Measurements from ENCODE around the gene RBM19.

- TF ChIP-seq, protein P1, sequence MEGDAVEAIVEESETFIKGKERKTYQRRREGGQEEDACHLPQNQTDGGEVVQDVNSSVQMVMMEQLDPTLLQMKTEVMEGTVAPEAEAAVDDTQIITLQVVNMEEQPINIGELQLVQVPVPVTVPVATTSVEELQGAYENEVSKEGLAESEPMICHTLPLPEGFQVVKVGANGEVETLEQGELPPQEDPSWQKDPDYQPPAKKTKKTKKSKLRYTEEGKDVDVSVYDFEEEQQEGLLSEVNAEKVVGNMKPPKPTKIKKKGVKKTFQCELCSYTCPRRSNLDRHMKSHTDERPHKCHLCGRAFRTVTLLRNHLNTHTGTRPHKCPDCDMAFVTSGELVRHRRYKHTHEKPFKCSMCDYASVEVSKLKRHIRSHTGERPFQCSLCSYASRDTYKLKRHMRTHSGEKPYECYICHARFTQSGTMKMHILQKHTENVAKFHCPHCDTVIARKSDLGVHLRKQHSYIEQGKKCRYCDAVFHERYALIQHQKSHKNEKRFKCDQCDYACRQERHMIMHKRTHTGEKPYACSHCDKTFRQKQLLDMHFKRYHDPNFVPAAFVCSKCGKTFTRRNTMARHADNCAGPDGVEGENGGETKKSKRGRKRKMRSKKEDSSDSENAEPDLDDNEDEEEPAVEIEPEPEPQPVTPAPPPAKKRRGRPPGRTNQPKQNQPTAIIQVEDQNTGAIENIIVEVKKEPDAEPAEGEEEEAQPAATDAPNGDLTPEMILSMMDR (IDR thresholded peaks at IDR 0.05; ENCODE audit: low read depth, low read length, poor library complexity, severe bottlenecking), result no peak
- no peak for TF ChIP-seq EZH2phosphoT487 (IDR thresholded peaks at IDR 0.05; ENCODE audit: borderline replicate concordance, low read length)
Measured at GRCh38 chr12:113852264-113852663, 113.9 kb downstream of the RBM19 start.
